Measurements from ENCODE around the gene JAML.

DNA sequence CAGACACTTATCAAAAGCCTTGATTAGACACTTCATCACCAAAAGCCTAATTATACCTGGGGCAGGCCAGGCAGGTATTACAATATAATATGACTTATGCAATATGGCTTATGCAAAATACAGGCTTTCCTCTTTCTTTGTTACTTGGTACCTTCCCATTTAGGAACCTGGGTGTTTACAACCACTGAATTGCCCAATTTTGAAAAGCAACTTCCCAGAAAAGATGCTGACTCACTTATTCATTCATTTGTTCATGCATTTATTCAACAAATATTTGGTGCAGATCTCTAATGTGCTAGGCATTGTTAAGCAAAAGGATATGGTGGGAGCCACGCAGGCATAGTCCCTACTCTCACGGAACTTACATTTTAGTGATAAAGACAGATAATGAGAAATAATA lies 13.6 kb upstream of the JAML start:
- TF ChIP-seq GATA2 (IDR thresholded peaks at IDR 0.05; ENCODE audit: low read depth, low read length) (no peak), GATA3 (IDR thresholded peaks at IDR 0.05; ENCODE audit: low read depth, low read length) (no peak)

Measured in SH-SY5Y (cell line).